ENCODE results near the gene KCNJ3.

KCNJ3 gene

GRCh38 chr2:154707994-154708575 is 9.6 kb downstream of the KCNJ3 start:
- DNase-seq (ENCODE audit: low spot score): no peak

GRCh38 chr2:154709215-154709614 is 10.7 kb downstream of the KCNJ3 start:
- DNase-seq (ENCODE audit: low spot score): no peak

- DNase-seq (ENCODE audit: low spot score): no peak
Measured at GRCh38 chr2:154710078-154710477, 11.6 kb downstream of the KCNJ3 start.

- DNase-seq (ENCODE audit: low spot score): no peak
Measured at GRCh38 chr2:154710685-154711084, 12.2 kb downstream of the KCNJ3 start.

GRCh38 chr2:154713675-154714074 is 15.2 kb downstream of the KCNJ3 start:
- DNase-seq (ENCODE audit: low spot score): no peak

- no peak for DNase-seq (ENCODE audit: low spot score)
Measured at GRCh38 chr2:154720651-154721050, 22.2 kb downstream of the KCNJ3 start.

GRCh38 chr2:154724194-154724797 is 25.8 kb downstream of the KCNJ3 start:
- DNase-seq (ENCODE audit: low spot score): no peak

- DNase-seq (ENCODE audit: low spot score): no peak
Measured at GRCh38 chr2:154740361-154740760, 41.9 kb downstream of the KCNJ3 start.

GRCh38 chr2:154758871-154759270 is 60.4 kb downstream of the KCNJ3 start:
- DNase-seq (ENCODE audit: low spot score): no peak

GRCh38 chr2:154762638-154763037 is 64.1 kb downstream of the KCNJ3 start:
- DNase-seq (ENCODE audit: low spot score): no peak

- DNase-seq (ENCODE audit: low spot score): no peak
Measured at GRCh38 chr2:154771664-154772284, 73.3 kb downstream of the KCNJ3 start.

- DNase-seq (ENCODE audit: low spot score): no peak
Measured at GRCh38 chr2:154776825-154777224, 78.3 kb downstream of the KCNJ3 start.

- DNase-seq (ENCODE audit: low spot score): no peak
Measured at GRCh38 chr2:154794406-154794805, 95.9 kb downstream of the KCNJ3 start.

GRCh38 chr2:154795651-154796050 is 97.2 kb downstream of the KCNJ3 start:
- no peak for DNase-seq (ENCODE audit: low spot score)

- no peak for DNase-seq (ENCODE audit: low spot score)
Measured at GRCh38 chr2:154804451-154804850, 106.0 kb downstream of the KCNJ3 start.

GRCh38 chr2:154813636-154814035 is 115.1 kb downstream of the KCNJ3 start:
- DNase-seq (ENCODE audit: low spot score): no peak

- no peak for DNase-seq (ENCODE audit: low spot score)
Measured at GRCh38 chr2:154814856-154815255, 116.4 kb downstream of the KCNJ3 start.

GRCh38 chr2:154825358-154825757 is 126.9 kb downstream of the KCNJ3 start:
- DNase-seq (ENCODE audit: low spot score): no peak

GRCh38 chr2:154826827-154827226 is 128.3 kb downstream of the KCNJ3 start:
- DNase-seq (ENCODE audit: low spot score): no peak

GRCh38 chr2:154827286-154827685 is 128.8 kb downstream of the KCNJ3 start:
- DNase-seq (ENCODE audit: low spot score): no peak

GRCh38 chr2:154832711-154833110 is 134.2 kb downstream of the KCNJ3 start:
- no peak for DNase-seq (ENCODE audit: low spot score)

GRCh38 chr2:154836632-154837031 is 138.1 kb downstream of the KCNJ3 start:
- no peak for DNase-seq (ENCODE audit: low spot score)

GRCh38 chr2:154837035-154837434 is 138.5 kb downstream of the KCNJ3 start:
- DNase-seq (ENCODE audit: low spot score): no peak

- DNase-seq (ENCODE audit: low spot score): no peak
Measured at GRCh38 chr2:154844513-154844912, 146.0 kb downstream of the KCNJ3 start.
